ENCODE measurements around the gene KLHL17.

DNA sequence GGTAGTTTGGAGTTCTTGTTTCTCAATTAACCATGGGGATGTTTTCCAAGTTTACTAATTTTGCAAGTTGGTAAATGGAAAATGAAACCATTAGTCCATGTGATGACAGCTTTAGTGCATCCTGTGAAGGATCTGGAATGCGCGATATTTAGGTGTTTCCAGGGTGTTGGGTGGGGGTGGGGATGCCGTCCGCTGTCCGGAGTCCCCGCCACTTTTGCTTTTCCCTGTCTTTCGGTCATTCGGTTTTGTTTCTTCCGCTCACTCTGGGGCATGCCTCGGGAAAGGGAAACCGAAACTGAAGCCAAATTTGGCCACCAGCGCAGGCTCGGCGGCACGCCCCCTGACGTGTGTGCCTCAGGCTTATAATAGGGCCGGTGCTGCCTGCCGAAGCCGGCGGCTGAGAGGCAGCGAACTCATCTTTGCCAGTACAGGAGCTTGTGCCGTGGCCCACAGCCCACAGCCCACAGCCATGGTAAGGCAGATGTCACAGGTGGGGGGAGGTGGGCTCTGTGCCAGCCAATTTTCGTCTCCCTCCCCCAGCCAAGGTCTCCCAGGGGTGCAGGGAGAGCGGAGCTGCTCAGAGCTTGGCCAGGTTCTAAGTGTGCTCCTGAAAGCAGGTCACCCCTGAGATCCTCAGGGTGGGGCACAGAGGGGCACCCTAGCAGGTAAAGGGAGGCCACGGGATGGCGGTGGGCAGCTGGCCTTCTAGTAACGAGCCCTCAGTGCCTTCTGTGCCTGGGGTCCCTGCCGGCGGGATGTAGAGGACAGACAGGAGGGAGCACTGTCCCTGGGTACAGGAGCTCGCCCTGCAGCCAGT lies 52.9 kb downstream of the KLHL17 start, which contains the start of gene ISG15:
- TF ChIP-seq, protein P1, sequence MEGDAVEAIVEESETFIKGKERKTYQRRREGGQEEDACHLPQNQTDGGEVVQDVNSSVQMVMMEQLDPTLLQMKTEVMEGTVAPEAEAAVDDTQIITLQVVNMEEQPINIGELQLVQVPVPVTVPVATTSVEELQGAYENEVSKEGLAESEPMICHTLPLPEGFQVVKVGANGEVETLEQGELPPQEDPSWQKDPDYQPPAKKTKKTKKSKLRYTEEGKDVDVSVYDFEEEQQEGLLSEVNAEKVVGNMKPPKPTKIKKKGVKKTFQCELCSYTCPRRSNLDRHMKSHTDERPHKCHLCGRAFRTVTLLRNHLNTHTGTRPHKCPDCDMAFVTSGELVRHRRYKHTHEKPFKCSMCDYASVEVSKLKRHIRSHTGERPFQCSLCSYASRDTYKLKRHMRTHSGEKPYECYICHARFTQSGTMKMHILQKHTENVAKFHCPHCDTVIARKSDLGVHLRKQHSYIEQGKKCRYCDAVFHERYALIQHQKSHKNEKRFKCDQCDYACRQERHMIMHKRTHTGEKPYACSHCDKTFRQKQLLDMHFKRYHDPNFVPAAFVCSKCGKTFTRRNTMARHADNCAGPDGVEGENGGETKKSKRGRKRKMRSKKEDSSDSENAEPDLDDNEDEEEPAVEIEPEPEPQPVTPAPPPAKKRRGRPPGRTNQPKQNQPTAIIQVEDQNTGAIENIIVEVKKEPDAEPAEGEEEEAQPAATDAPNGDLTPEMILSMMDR (IDR thresholded peaks at IDR 0.05) = no peak
- TF ChIP-seq EP300 (IDR thresholded peaks at IDR 0.05) (no peak), POLR2A (IDR thresholded peaks at IDR 0.05; ENCODE audit: low read length) (no peak), RAD21 (conservative IDR thresholded peaks at IDR 0.05 in 1 of 2, IDR thresholded peaks at IDR 0.05 in 1 of 2) (no peak), PHF8 (IDR thresholded peaks at IDR 0.05; ENCODE audit: borderline replicate concordance, low read depth) (no peak), CHD2 (IDR thresholded peaks at IDR 0.05; ENCODE audit: low read length, partially characterized antibody) (no peak)
- TF ChIP-seq, protein P2, sequence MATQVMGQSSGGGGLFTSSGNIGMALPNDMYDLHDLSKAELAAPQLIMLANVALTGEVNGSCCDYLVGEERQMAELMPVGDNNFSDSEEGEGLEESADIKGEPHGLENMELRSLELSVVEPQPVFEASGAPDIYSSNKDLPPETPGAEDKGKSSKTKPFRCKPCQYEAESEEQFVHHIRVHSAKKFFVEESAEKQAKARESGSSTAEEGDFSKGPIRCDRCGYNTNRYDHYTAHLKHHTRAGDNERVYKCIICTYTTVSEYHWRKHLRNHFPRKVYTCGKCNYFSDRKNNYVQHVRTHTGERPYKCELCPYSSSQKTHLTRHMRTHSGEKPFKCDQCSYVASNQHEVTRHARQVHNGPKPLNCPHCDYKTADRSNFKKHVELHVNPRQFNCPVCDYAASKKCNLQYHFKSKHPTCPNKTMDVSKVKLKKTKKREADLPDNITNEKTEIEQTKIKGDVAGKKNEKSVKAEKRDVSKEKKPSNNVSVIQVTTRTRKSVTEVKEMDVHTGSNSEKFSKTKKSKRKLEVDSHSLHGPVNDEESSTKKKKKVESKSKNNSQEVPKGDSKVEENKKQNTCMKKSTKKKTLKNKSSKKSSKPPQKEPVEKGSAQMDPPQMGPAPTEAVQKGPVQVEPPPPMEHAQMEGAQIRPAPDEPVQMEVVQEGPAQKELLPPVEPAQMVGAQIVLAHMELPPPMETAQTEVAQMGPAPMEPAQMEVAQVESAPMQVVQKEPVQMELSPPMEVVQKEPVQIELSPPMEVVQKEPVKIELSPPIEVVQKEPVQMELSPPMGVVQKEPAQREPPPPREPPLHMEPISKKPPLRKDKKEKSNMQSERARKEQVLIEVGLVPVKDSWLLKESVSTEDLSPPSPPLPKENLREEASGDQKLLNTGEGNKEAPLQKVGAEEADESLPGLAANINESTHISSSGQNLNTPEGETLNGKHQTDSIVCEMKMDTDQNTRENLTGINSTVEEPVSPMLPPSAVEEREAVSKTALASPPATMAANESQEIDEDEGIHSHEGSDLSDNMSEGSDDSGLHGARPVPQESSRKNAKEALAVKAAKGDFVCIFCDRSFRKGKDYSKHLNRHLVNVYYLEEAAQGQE (IDR thresholded peaks at IDR 0.05) = no peak
